Brain pericyte (primary cell): ENCODE measurements around the gene RPS8.
A peak's percentile ranks its signal among the peaks of the same experiment; 100 is the strongest.
"Not testable (repeated sequence)": the region's sequence is repeated elsewhere in the genome, so short reads cannot be mapped to it uniquely, and the experiment has no call there.

Source experiments
- DNase-seq: peaks from one replicate; pipeline ENCODE4 v3.0.0-alpha.2; 2012; ENCODE audit warnings: low read depth, low spot score

The RPS8 gene

GRCh38 chr1:44775078-44775929, at the start of gene RPS8:
RPS8 (plus strand) TSS chr1:44775540; CDS start chr1:44775597, 57 bp downstream.
- DNase-seq: peak; percentile 75

GRCh38 chr1:44730741-44731512, 44.4 kb upstream of the RPS8 start, which contains the start of gene RNU5D-1:
RNU5D-1 (minus strand) TSS chr1:44731170.
- DNase-seq: peak; percentile 93

GRCh38 chr1:44733365-44733764, 42.0 kb upstream of the RPS8 start:
- no peak for DNase-seq

- DNase-seq: no peak
These were observed 41.6 kb upstream of the RPS8 start for GRCh38 chr1:44733784-44734183.

- DNase-seq: no peak
These were observed 39.3 kb upstream of the RPS8 start for GRCh38 chr1:44735992-44736391.

- DNase-seq: not testable (repeated sequence)
These were observed 36.4 kb upstream of the RPS8 start for GRCh38 chr1:44738953-44739306.

- DNase-seq: peak; percentile 94
These were observed 35.8 kb upstream of the RPS8 start, which contains the start of gene KIF2C for GRCh38 chr1:44739307-44740178. KIF2C (plus strand) TSS chr1:44739837; CDS start chr1:44739933, 96 bp downstream.

- DNase-seq: no peak
These were observed 35.1 kb upstream of the RPS8 start for GRCh38 chr1:44740179-44740617.

- DNase-seq: no peak
These were observed 32.1 kb upstream of the RPS8 start for GRCh38 chr1:44743211-44743610.

- DNase-seq: no peak
These were observed 27.5 kb upstream of the RPS8 start for GRCh38 chr1:44747878-44748277.

- DNase-seq: no peak
These were observed 17.9 kb upstream of the RPS8 start for GRCh38 chr1:44757420-44757819.

GRCh38 chr1:44759077-44759476, 16.3 kb upstream of the RPS8 start:
- DNase-seq: no peak

- no peak for DNase-seq
These were observed 14.5 kb upstream of the RPS8 start for GRCh38 chr1:44760876-44761275.

GRCh38 chr1:44766421-44766820, 8.9 kb upstream of the RPS8 start:
- DNase-seq: not testable (repeated sequence)

- no peak for DNase-seq
These were observed 790 bp downstream of the RPS8 start for GRCh38 chr1:44775930-44776729.

- no peak for DNase-seq
These were observed 1.4 kb downstream of the RPS8 start for GRCh38 chr1:44776730-44777068.

GRCh38 chr1:44777547-44777946, 2.2 kb downstream of the RPS8 start:
- no peak for DNase-seq

- DNase-seq: no peak
These were observed 2.8 kb downstream of the RPS8 start for GRCh38 chr1:44777969-44778635.

GRCh38 chr1:44778705-44779576, 3.6 kb downstream of the RPS8 start:
- no peak for DNase-seq
